Measurements from ENCODE around the gene KIF1C.

GRCh38 chr17:5034651-5035050 is 36.9 kb downstream of the KIF1C start:
- TF ChIP-seq CTCF (IDR thresholded peaks at IDR 0.05) (no peak), POLR2AphosphoS5 (IDR thresholded peaks at IDR 0.05; ENCODE audit: insufficient read depth in 1 of 2, low read depth in 1 of 2) (no peak)
